ENCODE data around the gene ADGRE2.
"Not testable (repeated sequence)": the region's sequence is repeated elsewhere in the genome, so short reads cannot be mapped to it uniquely, and the experiment has no call there.

ADGRE2 gene

GRCh38 chr19:14795078-14795721 is 16.8 kb upstream of the ADGRE2 start:
- 72 to 75% methylated on average over 5 of the region's 5 CpGs for WGBS, 2 experiments
- H3K36me3 ChIP-seq (ENCODE audit: control insufficient read depth, insufficient read depth, low read length): no peaks in the 10 kb centered on the region
- no peak overlapping the region for H3K27ac ChIP-seq (ENCODE audit: insufficient read depth, low read depth, low read length, poor library complexity, severe bottlenecking)
- H3K27me3 ChIP-seq (ENCODE audit: control insufficient read depth, insufficient read depth, low read length, poor library complexity, severe bottlenecking): no peaks in the 10 kb centered on the region
- H3K9me3 ChIP-seq (ENCODE audit: control insufficient read depth, low read length): peaks cover 7% of the 10 kb centered on the region
- H3K4me1 ChIP-seq (ENCODE audit: control insufficient read depth, insufficient read depth, low read length): no peaks in the 10 kb centered on the region
- H3K4me3 ChIP-seq (ENCODE audit: insufficient read depth, low read depth, low read length): no peak overlapping the region

GRCh38 chr19:14792250-14792649 is 13.9 kb upstream of the ADGRE2 start:
- not testable (repeated sequence) for H3K36me3 ChIP-seq (ENCODE audit: control insufficient read depth, insufficient read depth, low read length); H3K27ac ChIP-seq (ENCODE audit: insufficient read depth, low read depth, low read length, poor library complexity, severe bottlenecking); H3K4me1 ChIP-seq (ENCODE audit: control insufficient read depth, insufficient read depth, low read length); H3K27me3 ChIP-seq (ENCODE audit: control insufficient read depth, insufficient read depth, low read length, poor library complexity, severe bottlenecking); H3K4me3 ChIP-seq (ENCODE audit: insufficient read depth, low read depth, low read length); H3K9me3 ChIP-seq (ENCODE audit: control insufficient read depth, low read length)
- 77 to 82% methylated on average over 5 of the region's 6 CpGs for WGBS, 2 experiments

- Histone ChIP-seq H3K27ac (ENCODE audit: insufficient read depth, low read depth, low read length, poor library complexity, severe bottlenecking) (no peak overlapping the region), H3K4me1 (ENCODE audit: control insufficient read depth, insufficient read depth, low read length) (no peaks in the 10 kb centered on the region), H3K9me3 (ENCODE audit: control insufficient read depth, low read length) (peaks cover 3% of the 10 kb centered on the region), H3K27me3 (ENCODE audit: control insufficient read depth, insufficient read depth, low read length, poor library complexity, severe bottlenecking) (no peaks in the 10 kb centered on the region), H3K36me3 (ENCODE audit: control insufficient read depth, insufficient read depth, low read length) (no peaks in the 10 kb centered on the region), H3K4me3 (ENCODE audit: insufficient read depth, low read depth, low read length) (no peak overlapping the region)
- WGBS, 2 experiments: 53 to 55% methylated on average over 18 of the region's 18 CpGs
Measured at GRCh38 chr19:14786421-14786851, 8.1 kb upstream of the ADGRE2 start.

GRCh38 chr19:14785102-14785793 is 6.9 kb upstream of the ADGRE2 start:
- H3K4me3 ChIP-seq (ENCODE audit: insufficient read depth, low read depth, low read length); H3K36me3 ChIP-seq (ENCODE audit: control insufficient read depth, insufficient read depth, low read length); H3K27me3 ChIP-seq (ENCODE audit: control insufficient read depth, insufficient read depth, low read length, poor library complexity, severe bottlenecking); H3K27ac ChIP-seq (ENCODE audit: insufficient read depth, low read depth, low read length, poor library complexity, severe bottlenecking); H3K4me1 ChIP-seq (ENCODE audit: control insufficient read depth, insufficient read depth, low read length); H3K9me3 ChIP-seq (ENCODE audit: control insufficient read depth, low read length): not testable (repeated sequence)
- 80 to 83% methylated on average over 8 to 9 of the region's 11 CpGs for WGBS, 2 experiments

GRCh38 chr19:14784730-14785101 is 6.4 kb upstream of the ADGRE2 start:
- H3K4me3 ChIP-seq (ENCODE audit: insufficient read depth, low read depth, low read length); H3K27me3 ChIP-seq (ENCODE audit: control insufficient read depth, insufficient read depth, low read length, poor library complexity, severe bottlenecking); H3K9me3 ChIP-seq (ENCODE audit: control insufficient read depth, low read length); H3K36me3 ChIP-seq (ENCODE audit: control insufficient read depth, insufficient read depth, low read length); H3K4me1 ChIP-seq (ENCODE audit: control insufficient read depth, insufficient read depth, low read length); H3K27ac ChIP-seq (ENCODE audit: insufficient read depth, low read depth, low read length, poor library complexity, severe bottlenecking): not testable (repeated sequence)
- WGBS, 2 experiments: 88% methylated on average over 8 of the region's 10 CpGs

- H3K27ac ChIP-seq (ENCODE audit: insufficient read depth, low read depth, low read length, poor library complexity, severe bottlenecking); H3K36me3 ChIP-seq (ENCODE audit: control insufficient read depth, insufficient read depth, low read length); H3K4me1 ChIP-seq (ENCODE audit: control insufficient read depth, insufficient read depth, low read length); H3K4me3 ChIP-seq (ENCODE audit: insufficient read depth, low read depth, low read length); H3K9me3 ChIP-seq (ENCODE audit: control insufficient read depth, low read length); H3K27me3 ChIP-seq (ENCODE audit: control insufficient read depth, insufficient read depth, low read length, poor library complexity, severe bottlenecking): not testable (repeated sequence)
- WGBS, 2 experiments: 55 to 62% methylated on average over 4 to 5 of the region's 8 CpGs
Measured at GRCh38 chr19:14783410-14783998, 5.1 kb upstream of the ADGRE2 start.

- H3K9me3 ChIP-seq (ENCODE audit: control insufficient read depth, low read length): peaks cover 3% of the 10 kb centered on the region
- H3K36me3 ChIP-seq (ENCODE audit: control insufficient read depth, insufficient read depth, low read length): no peaks in the 10 kb centered on the region
- no peak overlapping the region for H3K27ac ChIP-seq (ENCODE audit: insufficient read depth, low read depth, low read length, poor library complexity, severe bottlenecking)
- H3K4me3 ChIP-seq (ENCODE audit: insufficient read depth, low read depth, low read length): no peak overlapping the region
- WGBS, 2 experiments: 88% methylated on average over 15 of the region's 16 CpGs
- no peaks in the 10 kb centered on the region for H3K4me1 ChIP-seq (ENCODE audit: control insufficient read depth, insufficient read depth, low read length)
- H3K27me3 ChIP-seq (ENCODE audit: control insufficient read depth, insufficient read depth, low read length, poor library complexity, severe bottlenecking): no peaks in the 10 kb centered on the region
Measured at GRCh38 chr19:14782626-14783409, 4.5 kb upstream of the ADGRE2 start.

- not testable (repeated sequence) for H3K36me3 ChIP-seq (ENCODE audit: control insufficient read depth, insufficient read depth, low read length); H3K27ac ChIP-seq (ENCODE audit: insufficient read depth, low read depth, low read length, poor library complexity, severe bottlenecking); H3K4me1 ChIP-seq (ENCODE audit: control insufficient read depth, insufficient read depth, low read length); H3K4me3 ChIP-seq (ENCODE audit: insufficient read depth, low read depth, low read length); H3K9me3 ChIP-seq (ENCODE audit: control insufficient read depth, low read length); H3K27me3 ChIP-seq (ENCODE audit: control insufficient read depth, insufficient read depth, low read length, poor library complexity, severe bottlenecking)
- WGBS, 2 experiments: 85 to 86% methylated on average over 15 to 16 of the region's 17 CpGs
Measured at GRCh38 chr19:14781713-14782536, 3.6 kb upstream of the ADGRE2 start.

GRCh38 chr19:14780622-14781225 is 2.4 kb upstream of the ADGRE2 start:
- H3K36me3 ChIP-seq (ENCODE audit: control insufficient read depth, insufficient read depth, low read length); H3K4me1 ChIP-seq (ENCODE audit: control insufficient read depth, insufficient read depth, low read length); H3K9me3 ChIP-seq (ENCODE audit: control insufficient read depth, low read length); H3K27me3 ChIP-seq (ENCODE audit: control insufficient read depth, insufficient read depth, low read length, poor library complexity, severe bottlenecking); H3K27ac ChIP-seq (ENCODE audit: insufficient read depth, low read depth, low read length, poor library complexity, severe bottlenecking); H3K4me3 ChIP-seq (ENCODE audit: insufficient read depth, low read depth, low read length): not testable (repeated sequence)
- 79 to 83% methylated on average over 7 to 9 of the region's 14 CpGs for WGBS, 2 experiments

Data from ectodermal cell (in vitro differentiated cells).